NCI-H2107 treated with DMSO at 0.1 percent for 48 hours (cell line): Measurements from ENCODE around the gene TGDS.
A peak's percentile ranks its signal among the peaks of the same experiment; 100 is the strongest.
"Not testable (repeated sequence)": the region's sequence is repeated elsewhere in the genome, so short reads cannot be mapped to it uniquely, and the experiment has no call there.

Experiments
- DNase-seq: peaks from one replicate; lab custom pipeline; 2025; ENCODE audit not compliant: unreplicated experiment; lab: John Stamatoyannopoulos, UW

Gene TGDS

DNA sequence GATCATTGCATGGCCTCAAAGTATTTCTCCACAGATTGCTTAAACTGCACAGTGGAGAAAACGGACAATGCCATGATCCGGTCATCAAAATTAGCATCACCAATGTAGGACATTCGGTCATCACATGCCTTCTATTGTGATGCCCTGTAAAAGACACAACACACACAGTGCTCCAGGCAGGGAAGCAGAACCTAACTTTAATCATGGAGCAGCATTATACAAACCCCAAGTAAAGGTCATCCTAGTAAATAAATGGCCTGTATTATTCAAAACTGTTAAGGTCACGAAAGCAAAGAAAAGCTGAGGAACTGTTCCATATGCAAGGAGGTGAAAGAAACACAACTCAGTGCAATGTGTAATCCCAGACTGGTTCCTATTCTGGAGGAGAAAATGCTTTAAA is 42.2 kb downstream of the TGDS start:
- no peak for DNase-seq

- DNase-seq, result no peak
These were observed 43.9 kb downstream of the TGDS start for GRCh38 chr13:94552095-94552494.

- no peak for DNase-seq
These were observed 45.8 kb downstream of the TGDS start for GRCh38 chr13:94550062-94550738.

- DNase-seq, result peak; percentile 40
These were observed 46.5 kb downstream of the TGDS start for GRCh38 chr13:94549232-94550061.

DNA sequence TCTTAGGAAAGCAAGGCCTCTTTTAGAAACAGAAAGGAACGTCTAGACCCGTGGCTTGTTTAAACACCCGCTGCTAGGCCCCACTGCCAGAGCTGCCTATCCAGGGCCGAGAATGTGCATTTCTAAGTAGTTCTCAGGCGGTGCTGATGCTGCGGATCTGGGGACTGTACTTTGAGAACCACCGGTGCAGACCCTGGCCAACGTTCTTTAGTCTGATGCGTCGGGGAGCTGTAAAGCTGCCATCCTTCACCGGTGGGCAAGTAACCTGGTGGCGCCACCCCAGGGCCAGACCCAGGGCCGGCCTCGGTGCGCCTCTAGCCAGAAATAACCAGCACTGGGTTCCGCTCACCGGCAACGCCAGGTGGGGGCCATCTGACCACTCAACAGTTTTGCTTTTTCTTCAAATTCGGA is 47.1 kb downstream of the TGDS start:
- peak; percentile 40 for DNase-seq

GRCh38 chr13:94548382-94548781 is 47.6 kb downstream of the TGDS start:
- no peak for DNase-seq

- DNase-seq, result no peak
These were observed 49.7 kb downstream of the TGDS start for GRCh38 chr13:94546061-94546839.

DNA sequence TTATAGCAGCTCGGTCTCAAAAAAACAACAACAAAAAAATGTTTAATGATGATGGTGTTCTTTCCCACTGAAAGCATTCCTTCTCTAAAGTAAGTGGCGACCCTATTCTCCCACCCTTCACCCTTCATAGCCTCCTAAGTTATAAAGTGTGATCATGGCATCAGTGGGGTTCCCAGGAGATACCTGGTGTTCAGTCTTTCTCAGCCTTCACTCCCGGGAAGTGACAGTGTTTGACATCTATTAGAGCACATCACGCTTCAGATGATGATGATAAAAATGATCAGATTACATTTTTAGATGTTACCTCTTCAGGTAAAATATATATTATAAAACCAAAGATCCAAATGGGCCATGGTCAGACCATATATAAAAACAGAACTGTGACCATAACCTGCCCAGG is 51.0 kb downstream of the TGDS start:
- no peak for DNase-seq

DNA sequence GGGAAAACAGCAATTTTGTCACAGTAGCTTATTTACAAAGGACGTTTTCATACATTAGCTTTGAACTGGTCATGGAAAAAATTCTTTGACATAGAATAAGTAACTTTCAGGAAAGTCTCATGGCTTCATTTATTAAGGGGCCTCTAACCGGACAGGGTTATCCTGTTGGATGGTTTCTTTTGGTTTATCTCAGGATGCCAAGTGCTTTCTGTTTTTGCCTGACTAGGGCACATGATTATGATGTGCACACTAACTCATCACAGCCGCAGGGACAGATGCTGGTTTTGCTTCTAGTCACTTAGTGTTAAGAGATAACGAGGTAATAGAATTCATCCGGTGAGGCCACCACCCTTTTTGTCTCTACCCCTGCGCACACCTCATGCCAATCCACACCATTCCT is 53.0 kb downstream of the TGDS start:
- DNase-seq, result no peak

DNA sequence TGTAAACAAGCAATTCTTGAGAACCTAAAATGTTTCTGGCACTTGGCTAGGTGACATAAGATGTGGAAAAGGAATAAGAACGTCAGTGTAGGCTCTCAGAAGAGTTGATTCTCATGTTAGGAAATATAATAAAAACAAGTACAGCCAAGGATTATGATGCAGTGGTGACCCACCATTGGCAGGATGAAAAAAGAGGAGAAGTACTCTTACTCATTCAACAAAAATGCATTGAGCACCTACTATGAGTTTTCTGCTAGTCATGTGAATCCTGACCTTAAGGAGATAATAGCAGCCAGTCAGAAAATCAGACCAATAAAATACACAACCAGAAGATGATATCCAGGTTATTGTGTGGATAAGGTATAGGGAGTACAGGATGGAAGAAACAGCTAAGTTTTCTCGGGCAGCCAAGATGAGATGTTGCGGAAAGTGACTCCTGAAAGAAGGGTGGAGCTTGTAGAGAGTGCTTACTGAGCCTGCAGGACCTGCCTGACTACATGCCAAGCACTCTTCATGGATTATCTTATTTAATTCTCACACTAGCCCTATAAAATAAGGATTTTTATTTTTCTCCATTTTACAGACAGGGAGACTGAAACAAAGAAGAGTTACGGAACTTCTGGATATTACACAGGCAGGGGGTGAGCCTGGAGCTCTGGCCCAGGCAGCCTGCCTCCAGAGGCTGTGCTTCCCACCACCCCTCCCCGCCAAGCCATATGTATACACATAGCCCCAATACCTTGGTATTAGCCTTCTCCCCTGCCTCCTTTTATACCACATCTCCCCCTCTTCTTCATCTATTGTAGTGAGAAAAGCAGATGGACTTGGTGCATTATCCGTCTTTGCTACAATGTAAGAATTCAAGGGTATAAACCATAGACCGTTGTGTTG is 58.0 kb downstream of the TGDS start:
- no peak for DNase-seq

DNA sequence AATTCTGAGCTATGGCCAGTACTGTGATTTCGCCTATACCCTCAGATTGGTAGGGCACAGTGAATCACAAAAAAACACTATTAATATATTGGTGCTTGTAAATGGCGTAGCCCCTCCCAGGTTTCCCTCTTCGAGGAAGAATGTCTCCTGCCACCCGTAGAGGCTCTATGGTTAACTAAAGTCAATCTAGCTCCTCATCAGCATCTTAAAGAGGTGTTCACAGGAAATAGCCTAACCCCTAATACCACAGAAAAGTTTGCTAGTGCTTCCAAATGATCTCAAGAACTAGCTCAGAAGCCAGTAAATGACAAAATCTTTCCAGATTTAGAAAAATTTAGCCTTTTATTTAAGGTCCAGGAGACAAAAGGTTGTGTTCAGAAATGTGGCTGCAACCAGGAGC is 60.2 kb downstream of the TGDS start:
- no peak for DNase-seq

DNA sequence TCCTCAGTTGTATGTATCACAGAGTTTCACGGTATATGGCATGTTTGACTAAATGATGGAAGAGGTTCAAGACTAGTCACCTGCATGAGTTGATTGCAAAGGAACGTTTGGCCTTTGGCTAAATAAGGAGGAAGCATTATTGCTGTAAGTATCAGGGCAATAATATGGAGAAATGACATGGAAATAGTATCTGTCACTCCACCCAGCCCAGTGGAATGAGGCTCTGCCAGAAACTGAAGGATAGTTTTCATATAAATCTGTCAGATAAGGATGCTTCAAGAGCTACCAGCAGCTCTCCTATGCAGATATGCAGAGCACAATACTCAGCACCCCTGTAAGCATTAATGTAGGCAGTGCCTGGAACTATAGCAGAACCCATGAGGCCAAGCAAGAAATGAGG is 60.7 kb downstream of the TGDS start:
- DNase-seq, result no peak

- no peak for DNase-seq
These were observed 61.8 kb downstream of the TGDS start for GRCh38 chr13:94534166-94534565.

- not testable (repeated sequence) for DNase-seq
These were observed 63.7 kb downstream of the TGDS start for GRCh38 chr13:94532278-94532677.

DNA sequence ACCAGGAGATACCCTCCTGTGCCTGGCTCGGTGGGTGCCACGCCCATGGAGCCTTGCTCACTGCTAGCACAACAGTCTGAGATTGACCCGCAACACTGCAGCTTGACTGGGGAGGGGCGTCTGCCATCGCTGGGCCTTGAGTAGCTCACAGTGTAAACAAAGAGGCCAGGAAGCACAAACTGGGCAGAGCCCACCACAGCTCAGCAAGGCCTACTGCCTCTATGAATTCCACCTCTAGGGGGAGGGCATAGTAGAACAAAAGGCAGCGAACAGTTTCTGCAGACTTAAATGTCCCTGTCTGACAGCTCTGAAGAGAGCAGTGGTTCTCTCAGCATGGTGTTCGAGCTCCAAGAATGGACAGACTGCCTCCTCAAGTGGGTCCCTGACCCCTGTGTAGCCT is 69.0 kb downstream of the TGDS start:
- not testable (repeated sequence) for DNase-seq

DNA sequence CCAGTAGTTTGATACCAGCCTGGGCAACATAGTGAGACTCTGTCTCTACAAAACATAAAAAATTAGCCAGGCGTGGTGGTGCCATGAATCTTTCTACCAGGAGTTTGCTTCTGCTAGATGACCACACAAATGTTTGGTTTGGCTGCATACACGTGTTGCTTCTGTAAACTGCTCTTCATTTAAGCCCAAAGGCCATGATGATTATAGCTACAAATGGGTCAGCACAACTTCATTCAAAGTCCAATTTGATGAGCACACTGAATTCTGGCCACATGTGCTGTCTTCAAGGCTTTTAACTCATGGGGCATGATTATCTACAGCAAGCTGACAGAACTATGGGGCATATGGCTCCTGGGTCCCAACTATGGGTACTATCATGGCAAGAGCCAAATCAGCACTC is 70.2 kb downstream of the TGDS start:
- DNase-seq, result no peak

DNA sequence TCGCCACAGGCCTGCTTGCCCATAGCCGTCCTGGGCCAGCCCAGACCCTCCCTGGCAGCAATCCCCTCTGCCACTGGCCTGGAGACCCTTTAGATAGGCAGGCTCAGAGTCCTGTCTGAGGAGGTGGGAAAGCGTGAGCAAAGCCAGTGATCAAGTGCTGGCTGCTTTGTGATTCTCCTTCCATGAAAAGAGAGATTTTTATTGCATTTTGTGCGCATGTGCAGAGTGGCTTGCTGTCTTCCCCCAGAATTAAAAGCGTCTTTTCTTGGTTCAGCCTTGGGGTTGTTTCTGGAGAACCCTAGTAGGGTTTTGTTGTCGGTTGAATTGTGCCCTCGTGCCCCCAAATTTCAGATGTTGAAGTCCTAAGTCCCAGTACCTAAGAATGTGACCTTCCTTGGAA is 71.5 kb downstream of the TGDS start:
- DNase-seq, result no peak
